ENCODE results near the gene KIAA2012. TPM values are rescaled to one million over a fixed set of nuclear protein-coding genes. Genes with fewer than 3 reads are reported as not detected.

The KIAA2012 gene
- total RNA-seq, 1 donor from 2014 or later: not detected

DNA sequence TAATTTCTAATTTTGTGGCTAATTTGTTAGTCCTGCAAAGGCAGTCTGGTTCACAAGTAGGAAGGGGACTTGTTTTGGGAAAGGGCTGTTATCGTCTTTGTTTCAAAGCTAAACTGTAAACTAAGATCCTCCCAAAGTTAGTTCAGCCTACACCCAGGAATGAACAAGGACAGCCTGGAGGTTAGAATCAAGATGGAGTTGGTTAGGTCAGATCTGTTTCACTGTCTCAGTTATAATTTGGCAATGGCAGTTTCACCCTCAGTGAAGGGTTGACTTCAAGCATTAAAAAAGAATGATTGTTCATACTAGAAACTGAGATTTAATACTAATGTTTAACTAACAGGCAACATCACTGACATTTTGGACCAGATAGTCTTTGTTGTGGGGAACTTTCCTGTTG lies 69.5 kb downstream of the KIAA2012 start:
- DNase-seq (ENCODE audit: extremely low read depth, low read depth, low spot score): no peak

DNA sequence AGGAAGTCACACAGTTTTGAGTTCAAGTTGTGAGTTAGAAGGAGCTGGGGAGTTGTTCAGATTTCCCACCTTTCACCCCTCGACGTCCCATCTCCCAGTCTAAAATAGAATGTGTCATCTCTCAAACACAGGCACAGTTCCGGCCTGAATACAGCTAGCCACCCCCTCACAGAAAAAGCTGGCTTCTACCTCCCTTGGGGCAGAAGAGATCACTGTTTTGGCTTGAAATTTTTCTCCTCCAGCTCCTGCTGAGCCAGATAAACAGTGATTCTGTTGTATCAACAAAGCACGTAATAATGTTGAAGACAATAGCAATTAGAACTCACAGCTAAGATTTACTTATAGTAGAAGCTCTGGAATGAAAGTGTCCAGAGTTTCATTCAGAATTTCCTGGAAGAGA lies 74.7 kb downstream of the KIAA2012 start:
- DNase-seq (ENCODE audit: extremely low read depth, low read depth, low spot score): no peak

DNA sequence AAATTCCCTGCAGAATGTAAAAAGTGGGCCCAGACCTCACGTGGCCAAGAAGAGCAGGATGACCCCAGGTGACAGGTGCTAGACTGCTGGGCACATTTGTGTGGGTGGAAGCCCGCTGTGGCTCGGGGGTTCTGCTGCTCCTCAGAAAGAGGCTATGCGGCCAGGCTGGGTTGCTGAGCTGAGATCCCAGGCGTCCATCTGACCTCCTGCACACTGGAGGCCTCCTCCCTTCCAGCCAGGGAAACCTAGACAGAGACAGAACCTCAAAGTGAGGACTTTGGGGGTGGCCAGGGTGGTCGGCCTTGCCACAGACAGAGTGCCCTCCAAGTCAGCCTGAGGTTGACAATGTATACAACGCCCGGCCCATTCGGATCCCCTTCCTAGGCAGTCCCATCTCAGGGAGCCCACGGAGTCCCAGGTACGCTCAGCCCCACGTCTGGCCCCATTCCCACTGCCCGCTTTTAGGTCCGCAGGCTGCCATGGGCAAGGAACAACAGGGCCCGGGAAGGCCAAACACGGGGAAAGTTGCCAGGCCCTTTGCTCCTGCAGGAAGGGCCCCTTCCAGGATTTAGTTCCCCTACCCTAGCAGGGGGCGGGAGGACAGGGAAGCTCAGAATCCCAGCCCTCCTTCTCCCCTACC lies 75.6 kb downstream of the KIAA2012 start:
- DNase-seq (ENCODE audit: extremely low read depth, low read depth, low spot score): no peak

DNA sequence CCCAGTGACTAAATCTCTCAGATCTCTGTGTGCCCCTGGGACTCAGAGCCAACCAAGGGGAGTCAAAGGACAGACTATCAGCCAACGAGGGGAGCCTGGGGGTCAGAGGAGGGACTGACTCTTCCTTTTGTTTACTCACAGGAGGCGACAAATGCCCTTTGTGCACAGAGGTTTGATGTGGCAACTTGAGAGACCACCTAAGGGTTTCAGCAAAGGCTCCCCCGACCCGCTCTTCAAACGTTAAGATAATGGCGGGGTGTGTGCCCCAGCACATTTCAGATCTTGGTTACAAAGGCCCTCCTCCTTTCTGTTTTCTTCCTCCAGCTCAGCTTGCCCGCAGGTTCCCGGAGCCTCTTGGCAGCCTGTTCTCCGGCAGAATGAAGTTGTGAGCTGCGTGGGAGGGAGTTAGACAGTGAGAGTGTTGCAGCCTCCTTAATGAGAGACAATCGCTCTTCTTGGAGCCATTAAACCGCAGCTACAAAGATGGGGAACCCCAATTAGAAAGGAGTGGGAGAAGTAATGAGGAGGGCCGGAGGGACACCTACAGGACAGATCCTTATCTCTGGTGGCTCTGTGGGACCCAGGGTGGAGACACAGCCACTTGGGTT lies 76.2 kb downstream of the KIAA2012 start:
- no peak for DNase-seq (ENCODE audit: extremely low read depth, low read depth, low spot score)

DNA sequence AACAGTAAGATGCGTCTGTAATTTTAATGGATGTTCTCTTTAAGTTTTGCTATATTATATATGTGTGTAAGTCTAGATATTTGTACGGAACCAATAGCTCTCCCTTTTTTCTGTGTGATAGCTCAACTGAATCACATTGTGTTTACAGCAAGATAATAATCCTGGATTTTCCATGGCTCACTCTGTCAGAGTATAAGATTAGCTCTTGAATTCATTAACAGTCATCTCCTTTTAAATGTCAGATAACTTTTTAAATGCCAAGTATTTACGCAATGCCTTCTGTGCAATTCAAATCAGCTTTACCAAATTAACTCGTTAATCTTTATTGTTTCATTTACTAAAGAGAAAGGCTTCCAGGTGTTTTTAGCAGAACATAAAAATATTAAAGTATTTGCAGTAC lies 76.9 kb downstream of the KIAA2012 start:
- no peak for DNase-seq (ENCODE audit: extremely low read depth, low read depth, low spot score)

DNA sequence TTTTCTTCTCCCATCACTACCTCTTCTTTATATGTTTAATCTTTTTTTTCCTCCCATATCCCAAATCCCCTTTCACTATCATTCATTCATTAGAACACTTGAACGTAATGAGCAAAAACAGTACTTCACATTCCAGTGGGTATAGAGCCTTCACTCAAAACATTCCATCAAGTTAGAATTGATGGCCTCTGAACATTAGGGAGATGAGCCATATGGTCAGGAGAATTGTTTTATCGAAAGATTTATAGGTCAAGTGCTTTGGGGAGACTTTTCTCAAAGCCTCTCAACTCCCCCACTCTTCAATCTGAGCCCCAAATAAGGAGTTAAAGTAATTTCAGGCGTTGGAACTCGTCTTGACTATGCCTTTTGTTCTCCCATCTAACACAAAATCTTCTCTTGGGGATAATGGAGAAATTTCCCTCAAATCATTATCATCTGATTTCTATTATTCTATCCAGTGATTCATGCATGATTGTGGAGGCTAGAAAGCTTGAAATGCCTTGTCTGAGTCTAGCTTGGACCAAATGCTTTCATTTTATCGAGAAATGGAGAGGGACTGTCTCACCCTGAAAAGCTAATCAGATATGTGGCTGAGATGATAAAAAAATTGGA lies 79.2 kb downstream of the KIAA2012 start:
- DNase-seq (ENCODE audit: extremely low read depth, low read depth, low spot score): no peak

DNA sequence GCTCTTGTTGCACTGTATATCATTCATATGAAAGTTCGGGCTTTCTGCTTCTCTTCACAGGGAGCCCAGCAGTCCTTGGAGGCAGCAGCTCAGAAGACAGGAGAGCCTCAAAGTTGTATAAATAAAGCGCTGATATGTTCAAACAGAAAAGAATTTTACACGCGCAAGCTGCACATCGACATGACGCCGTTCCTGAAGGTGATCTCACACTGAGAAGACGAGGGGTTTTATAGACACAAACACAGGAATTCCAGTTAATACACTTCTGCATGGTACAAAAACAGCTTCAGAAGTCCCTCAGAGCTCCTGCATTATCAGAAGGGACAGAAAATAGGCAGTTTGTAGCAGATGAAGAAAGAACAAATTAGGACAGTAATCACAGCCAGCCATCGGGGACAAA lies 81.6 kb downstream of the KIAA2012 start:
- no peak for DNase-seq (ENCODE audit: extremely low read depth, low read depth, low spot score)

DNA sequence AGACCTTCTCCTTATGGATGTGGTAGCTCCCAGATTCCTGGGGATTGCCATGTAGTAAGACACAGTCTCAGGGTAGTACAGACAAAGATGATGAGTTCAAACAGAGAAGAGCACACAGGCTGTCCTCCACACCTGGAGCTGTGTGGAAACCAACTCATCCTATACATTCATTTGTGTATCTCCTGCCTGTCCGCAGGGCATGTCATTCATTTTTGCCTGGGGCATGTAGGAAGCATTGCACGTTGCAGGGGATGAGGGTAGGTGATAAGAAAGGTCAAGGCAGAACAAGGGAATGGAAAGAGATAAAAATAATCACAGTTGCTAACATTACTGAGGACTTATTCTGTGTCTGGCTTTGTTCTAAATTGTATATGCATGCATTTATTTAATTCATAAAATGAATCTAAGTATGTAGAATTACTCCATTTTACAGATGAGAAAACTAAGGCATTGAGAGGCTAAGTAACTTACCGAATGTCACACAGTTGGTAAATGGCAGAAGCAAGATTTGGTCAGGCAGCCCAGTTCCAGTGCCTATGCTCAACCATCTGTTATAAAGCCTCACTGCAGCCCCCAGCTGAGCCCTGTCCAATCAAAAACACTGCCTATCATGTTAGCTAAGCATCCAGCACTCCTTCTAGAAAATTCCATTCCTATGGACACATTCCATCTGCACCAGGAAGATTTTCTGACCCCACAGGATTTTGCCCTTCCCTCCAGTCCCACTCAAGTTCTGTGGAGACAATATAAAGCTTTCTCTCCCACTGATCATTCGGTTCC lies 84.3 kb downstream of the KIAA2012 start:
- no peak for DNase-seq (ENCODE audit: extremely low read depth, low read depth, low spot score)

DNA sequence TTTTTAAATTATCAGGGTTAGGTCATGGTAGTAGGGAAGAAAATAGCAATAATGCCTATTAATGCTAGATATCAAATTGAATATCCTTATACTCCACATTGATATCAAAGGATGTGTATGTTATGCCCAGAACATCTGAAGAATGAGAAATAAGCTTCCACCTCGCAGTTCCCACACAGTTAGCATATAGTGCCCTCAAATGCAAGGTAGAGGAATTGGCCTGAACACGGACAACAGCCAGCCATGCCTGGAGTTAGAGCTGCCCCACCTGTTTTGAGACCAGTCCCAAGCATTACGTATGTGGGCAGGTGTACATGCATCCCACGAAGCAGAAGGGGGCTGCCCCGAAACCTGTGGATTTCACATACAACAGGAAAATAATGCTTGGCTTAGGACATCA lies 85.7 kb downstream of the KIAA2012 start:
- no peak for DNase-seq (ENCODE audit: extremely low read depth, low read depth, low spot score)

DNA sequence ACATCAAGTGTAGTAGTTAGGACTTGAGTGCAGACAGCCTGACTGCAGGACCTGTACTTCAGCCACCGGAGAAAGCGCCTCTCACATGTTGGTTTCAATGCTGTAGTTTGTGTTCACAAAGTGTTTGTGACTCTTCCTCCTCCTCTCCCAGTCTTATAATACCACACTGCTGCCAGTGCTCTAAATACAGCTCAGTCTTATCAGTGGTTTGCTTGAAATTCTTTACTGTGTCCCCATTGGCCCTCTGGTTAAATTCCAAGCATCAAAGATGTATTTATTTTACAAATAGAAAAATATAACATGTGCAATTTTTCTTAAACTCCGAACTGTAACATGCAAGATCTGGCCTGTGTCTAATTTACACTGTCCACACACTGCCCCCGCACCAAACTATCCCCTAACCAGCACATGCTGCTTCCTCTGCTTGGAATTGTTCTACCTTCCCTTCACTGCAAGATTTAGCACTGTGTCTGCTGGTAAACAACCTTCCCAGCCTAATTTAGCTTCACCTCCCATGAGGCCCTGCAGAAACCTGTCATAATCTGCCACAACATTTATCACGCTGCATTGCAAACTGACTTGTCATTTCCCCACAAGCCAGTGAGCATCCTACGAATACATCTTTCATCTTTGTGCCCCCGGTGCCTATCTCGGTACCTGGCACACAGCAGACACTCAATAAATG lies 88.2 kb downstream of the KIAA2012 start:
- DNase-seq (ENCODE audit: extremely low read depth, low read depth, low spot score): no peak

DNA sequence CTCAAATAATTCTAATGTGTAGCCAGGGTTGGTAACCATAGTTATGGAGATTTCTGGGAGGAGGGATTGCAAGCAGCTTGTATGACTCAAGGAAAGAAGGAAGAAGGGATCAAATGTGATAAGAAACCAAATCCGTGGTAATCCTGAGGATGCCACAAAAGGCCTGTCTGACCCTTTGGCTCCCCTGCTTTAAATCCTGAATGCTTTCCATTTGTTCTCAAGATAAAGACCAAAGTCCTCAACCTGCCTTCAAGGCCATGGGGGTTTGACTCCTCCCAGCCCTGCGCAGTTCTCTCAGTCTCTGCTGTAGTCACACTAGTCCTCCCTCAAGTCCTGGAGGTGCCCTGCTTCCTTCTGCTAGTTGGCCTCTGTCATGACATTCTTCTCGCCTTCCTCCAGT lies 91.4 kb downstream of the KIAA2012 start:
- DNase-seq (ENCODE audit: extremely low read depth, low read depth, low spot score): no peak

DNA sequence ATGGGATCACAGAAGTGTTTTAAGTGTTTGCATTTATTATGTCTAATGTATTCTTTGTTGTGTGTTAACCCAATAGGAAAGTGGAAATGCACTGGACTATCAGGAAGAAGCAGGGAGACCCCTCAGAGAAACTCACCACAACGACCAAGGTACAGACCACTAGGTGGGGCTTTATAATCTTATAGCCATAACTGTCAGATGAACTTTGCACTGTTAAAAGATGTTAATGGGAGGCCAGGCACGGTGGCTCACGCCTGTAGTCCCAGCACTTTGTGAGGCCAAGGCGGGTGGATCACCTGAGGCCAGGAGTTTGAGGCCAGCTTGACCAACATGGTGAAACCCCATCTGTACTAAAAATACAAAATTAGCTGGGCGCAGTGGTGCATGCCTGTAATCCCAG lies 92.2 kb downstream of the KIAA2012 start:
- DNase-seq (ENCODE audit: extremely low read depth, low read depth, low spot score): no peak

DNA sequence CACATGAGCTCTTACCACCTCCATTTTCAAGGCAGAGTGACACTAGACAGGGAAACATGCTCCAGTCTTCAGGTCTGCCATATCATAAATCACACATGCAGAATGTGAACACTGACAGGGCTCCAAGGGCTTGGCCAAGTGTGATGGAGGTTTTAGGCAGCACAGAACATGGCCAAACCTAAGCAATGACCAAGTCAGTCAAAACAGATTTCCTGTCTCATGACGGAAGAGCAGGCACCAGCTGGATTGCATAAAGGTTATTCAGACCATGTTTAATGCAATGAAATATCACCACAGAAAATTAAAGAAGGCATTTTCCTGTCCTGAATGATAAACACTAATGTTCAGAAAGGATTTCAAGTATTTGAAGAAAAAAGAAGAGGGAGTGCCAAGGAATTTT lies 92.9 kb downstream of the KIAA2012 start:
- DNase-seq (ENCODE audit: extremely low read depth, low read depth, low spot score): no peak

DNA sequence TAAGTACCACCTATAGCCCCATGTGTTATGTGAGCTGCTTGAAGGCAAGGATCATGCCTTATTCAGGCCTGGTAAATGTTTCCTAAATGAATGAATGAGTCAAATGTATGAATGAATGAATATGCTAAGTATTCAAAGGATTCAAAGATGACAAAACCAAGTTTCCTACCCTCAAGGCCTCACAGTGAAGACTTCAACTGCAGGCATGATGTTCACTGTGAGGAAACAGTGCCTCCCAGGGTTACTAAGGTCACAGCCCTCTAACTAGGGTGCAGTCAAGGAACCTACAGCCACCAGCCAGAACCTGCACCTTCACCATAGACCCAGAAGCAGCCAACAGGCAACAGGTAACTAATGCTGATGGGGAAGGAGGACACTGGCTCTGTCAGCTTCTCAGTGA lies 96.1 kb downstream of the KIAA2012 start:
- no peak for DNase-seq (ENCODE audit: extremely low read depth, low read depth, low spot score)

DNA sequence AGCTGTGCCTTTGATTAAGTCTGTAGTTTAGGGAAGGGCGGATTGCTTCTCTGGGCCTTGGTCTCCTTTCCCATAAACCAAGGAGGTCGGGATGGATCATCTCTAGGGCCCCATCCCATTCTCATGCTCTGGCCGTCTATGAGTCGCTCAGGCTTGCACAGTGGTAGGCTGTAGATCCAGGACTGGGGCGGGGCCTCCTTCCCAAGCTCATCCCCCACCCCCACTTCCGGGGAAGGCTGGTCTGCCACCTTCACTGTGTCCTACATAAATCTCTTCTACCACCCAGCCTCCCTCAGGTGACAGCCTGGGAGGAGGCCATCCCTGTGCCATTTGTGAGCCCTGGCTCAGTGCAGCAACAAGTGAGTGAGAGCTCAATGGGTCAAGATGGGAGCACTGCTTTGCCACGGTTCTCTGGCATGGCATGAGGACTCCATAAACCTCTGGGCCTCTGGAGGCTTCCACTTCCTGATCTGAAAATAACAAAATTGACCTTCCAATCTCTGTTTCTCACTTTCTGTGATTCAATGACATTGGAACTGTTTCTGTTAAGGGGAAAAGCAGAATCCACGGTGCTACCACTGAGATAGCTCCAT lies 96.9 kb downstream of the KIAA2012 start:
- no peak for DNase-seq (ENCODE audit: extremely low read depth, low read depth, low spot score)

DNA sequence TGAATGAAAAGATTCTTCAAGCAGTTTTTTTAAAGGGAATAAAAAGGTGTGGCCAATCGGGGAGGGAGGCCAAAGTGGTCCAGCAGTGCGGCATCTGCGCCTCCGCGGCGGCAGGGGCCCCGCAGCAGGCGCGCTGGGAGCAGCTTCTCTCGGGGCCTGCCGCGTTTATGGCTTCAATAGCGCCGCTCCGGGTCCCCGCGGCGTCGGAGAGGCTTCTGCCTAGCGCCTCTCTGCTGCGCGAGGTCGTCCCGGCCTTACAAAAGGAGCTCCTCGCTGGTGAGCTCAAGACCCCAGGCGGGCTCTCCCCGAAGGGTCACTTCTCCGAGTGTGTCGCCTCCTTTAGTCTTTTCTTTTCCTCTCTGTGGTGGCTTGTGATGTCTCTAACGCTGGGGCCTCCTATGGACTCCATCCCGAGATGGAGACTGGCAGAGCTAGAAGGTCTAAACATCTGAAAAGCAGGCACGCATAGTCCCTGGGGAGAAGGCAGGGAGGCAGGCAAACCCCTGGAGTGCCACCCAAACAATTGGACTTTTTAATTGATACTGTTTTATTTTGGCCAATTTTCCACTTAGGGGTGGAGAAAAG lies 98.3 kb downstream of the KIAA2012 start:
- no peak for DNase-seq (ENCODE audit: extremely low read depth, low read depth, low spot score)

DNA sequence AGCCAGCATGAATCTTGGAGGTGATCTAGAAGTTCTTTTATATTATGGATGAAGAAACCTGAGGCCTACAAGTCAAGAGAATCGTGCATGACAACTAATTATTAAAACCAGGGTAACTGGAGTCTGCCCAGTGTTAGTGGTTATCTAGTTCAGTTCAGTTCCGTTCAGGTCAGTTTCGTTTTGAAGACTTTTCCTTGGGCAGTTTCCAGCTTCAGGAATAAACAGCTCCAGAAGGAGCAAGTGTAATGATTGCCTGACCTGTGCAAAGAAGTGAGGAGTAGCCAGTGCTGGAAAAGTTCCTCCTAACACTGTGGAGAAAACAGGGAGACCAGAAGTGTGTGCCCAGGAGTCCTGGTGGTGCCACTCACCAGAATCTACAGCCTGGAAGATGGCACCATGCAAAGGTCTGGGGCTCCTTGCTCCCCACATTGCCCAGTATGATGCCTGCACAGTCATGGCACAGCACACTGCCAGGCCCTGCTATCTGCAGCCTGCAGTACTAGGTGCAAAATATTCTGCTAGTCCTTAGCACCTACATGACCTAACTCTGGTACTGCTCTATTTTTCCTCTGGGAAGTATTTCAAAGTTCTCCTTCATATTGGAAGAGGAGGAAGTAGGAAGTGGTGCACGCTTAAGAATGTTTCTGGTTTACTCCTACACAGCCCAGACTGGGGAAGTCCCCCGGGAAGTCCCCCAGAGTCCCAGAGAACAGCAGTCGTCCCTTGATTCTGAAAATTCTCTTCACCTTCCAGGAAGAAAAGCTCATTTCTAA lies 99.6 kb downstream of the KIAA2012 start:
- no peak for DNase-seq (ENCODE audit: extremely low read depth, low read depth, low spot score)

DNA sequence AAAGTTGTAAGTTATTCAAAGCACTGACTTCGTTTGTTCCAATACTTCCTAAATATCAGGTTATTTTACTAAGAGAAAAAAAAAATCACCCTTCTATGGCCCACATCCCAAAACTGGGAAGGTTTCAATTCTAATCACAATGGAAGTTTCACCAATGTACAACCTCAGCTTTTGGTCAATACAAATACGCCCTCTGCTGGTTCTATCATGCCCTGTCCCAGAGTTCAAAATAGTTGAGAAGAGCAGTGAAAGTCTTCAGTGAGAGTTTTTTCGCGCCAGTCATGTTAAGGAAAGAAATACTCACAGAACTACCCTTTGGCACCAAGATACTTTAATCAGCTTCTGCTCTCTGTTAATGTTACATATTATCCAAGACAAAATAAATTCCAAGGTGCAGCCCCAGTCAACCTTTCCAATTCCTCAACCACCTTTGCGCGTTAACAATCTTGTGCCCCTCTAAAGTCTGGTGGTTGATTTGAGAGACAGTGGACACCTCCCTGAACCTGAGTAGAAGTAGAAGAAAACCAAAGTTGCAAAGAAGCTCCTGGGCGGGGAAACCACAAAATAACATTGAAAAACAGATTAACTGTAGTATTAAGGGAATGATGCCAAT lies 105.4 kb downstream of the KIAA2012 start:
- peak; percentile 41 for DNase-seq (ENCODE audit: extremely low read depth, low read depth, low spot score)

DNA sequence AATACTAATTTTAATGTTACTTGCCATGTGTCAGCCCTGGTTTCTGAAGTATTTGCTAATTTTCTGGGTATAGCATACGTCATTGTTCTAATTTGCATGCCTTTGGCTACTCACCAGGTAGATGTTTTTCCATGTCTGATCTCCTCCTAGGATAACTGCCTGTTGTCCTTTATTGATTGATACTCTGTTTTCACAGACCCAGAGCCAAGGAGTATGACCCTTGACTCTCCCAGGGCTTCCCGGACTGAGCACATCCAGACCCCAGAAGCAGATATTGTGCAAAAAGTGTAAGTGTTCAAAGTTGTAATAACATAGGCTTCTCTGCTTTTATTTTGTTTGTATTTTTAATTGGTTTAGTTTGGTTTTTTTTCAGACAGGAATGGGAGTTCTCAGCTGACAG lies 111.5 kb downstream of the KIAA2012 start:
- DNase-seq (ENCODE audit: extremely low read depth, low read depth, low spot score): no peak

Data from glomerular endothelial cell (primary cell).